GM12873 (cell line): ENCODE data around the gene VAV3.

Experiments used
- CTCF ChIP-seq: IDR thresholded peaks from 2 replicates; pipeline ENCODE4 v1.5.1; 2012; ENCODE audit warnings: low read depth, mild to moderate bottlenecking, moderate library complexity, low read length, control low read depth; ENCODE audit not compliant: insufficient read depth; ENCODE audit errors: missing control alignments

VAV3 gene

DNA sequence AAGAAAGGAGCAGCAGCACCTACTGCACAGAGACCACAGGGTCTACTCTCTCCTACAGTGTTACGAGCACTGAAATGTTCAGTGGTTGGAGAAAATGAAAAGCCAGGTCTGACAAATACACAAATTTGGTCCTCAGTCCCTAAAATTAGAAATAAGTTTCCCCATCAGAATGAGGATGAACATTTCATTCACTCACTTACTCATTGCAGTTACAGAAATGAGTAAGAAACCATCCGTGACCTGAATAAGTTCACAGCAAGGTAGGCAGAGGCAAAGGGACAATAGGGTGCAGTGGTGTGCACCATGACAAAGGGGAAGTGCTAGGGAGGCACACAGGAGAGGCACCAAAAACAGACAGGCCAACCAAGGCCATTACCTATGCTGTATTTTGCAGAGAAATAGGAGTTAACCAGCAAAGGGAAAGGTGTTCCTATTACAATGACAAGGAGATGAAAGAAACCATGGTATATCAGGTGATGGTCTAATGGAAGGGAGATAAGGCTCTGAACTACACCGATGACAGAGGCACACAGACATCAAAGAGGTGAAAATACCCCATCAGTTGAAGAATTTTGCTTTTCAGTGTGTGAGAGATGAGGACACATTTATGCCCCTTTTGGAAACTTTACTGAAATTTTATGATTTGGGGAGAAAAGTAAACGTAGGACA lies 29.4 kb downstream of the VAV3 start:
- peak; percentile 16 for TF ChIP-seq CTCF

DNA sequence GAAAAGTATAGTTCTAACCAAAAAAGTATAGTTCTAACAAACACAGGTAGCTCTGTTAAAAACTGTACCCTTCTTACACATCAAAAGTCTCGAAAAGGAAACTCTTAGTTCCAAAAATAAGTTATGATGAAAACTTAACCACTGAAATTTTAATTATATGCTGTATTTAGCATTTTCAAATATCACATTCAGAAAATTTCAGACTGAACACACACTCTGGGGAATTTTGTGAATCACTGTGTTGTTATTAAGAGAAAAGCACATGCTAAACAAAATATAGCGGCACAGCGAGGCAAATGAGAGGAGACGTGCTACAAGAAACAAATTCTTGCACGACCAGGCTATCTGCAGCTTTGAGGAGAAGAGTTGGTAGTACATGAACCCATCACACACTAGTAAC lies 30.4 kb downstream of the VAV3 start:
- TF ChIP-seq CTCF, result no peak

- no peak for TF ChIP-seq CTCF
These were observed 31.2 kb downstream of the VAV3 start for GRCh38 chr1:107933736-107934135.

DNA sequence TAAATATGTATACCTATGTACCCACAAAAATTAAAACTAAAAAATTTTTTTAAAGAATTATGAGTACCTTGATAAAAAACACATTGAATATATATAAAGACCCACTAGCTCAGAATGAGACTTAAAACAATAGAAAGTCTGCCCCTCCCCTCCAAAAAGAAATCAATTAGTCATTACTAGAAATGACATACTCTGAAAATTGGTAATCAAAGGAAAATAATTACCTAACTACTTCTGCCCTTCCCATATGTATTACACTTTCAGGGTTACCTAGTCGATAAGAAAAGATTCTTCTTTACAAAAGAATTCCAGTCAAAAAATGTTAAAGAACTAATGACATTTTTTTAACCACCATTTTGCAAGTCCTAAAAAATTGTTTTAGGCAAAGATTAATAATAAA lies 34.7 kb downstream of the VAV3 start:
- TF ChIP-seq CTCF, result no peak

- no peak for TF ChIP-seq CTCF
These were observed 37.2 kb downstream of the VAV3 start for GRCh38 chr1:107927820-107928219.

DNA sequence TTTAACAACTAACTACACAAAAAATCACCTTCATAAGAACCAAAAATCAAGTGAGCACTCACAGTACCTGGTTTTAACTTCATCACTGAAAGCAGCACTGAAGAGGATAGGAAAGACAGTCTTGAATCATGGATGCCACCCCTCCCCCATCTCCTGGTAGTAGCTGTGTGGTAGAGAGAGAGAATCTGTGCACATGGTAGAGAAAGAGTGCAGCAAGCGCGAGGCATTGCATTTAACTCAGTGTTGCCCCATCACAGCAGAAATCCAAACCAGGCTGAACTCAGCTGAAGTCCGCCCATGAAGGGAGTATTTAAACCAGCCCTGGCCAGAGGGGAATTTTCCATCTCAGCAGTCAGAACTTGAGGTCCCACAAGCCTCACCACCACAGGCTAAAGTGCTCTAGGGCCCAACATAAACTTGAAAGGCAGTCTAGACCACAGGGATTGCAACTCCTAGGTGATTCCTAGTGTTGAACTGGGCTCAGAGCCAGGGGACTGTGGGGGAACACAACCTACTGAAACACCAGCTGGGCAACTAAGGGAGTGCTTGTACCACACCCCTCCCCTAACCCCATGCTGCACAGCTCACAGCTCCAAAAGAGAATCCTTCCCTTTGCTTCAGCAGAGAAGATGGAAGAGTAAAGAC lies 38.4 kb downstream of the VAV3 start:
- no peak for TF ChIP-seq CTCF

DNA sequence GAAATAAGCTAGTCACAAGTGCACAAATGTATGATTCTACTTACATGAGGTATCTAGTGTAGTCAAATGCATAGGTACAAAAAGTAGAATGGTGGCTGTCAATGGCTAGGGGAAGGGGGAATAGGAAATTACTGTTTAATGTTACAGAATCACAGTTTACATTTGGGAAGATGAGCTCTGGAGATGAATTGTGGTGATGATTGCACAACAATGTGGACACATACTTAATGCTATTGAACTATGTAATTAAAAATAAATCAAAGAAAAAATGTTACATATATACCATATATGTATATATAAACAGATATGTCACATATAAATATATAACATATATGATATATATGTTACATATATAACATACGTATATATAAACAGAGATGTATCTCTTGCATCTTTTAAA lies 39.4 kb downstream of the VAV3 start:
- no peak for TF ChIP-seq CTCF
